ENCODE data around the gene RGL3.
"Not testable (repeated sequence)": the region's sequence is repeated elsewhere in the genome, so short reads cannot be mapped to it uniquely, and the experiment has no call there.

RGL3 gene

DNA sequence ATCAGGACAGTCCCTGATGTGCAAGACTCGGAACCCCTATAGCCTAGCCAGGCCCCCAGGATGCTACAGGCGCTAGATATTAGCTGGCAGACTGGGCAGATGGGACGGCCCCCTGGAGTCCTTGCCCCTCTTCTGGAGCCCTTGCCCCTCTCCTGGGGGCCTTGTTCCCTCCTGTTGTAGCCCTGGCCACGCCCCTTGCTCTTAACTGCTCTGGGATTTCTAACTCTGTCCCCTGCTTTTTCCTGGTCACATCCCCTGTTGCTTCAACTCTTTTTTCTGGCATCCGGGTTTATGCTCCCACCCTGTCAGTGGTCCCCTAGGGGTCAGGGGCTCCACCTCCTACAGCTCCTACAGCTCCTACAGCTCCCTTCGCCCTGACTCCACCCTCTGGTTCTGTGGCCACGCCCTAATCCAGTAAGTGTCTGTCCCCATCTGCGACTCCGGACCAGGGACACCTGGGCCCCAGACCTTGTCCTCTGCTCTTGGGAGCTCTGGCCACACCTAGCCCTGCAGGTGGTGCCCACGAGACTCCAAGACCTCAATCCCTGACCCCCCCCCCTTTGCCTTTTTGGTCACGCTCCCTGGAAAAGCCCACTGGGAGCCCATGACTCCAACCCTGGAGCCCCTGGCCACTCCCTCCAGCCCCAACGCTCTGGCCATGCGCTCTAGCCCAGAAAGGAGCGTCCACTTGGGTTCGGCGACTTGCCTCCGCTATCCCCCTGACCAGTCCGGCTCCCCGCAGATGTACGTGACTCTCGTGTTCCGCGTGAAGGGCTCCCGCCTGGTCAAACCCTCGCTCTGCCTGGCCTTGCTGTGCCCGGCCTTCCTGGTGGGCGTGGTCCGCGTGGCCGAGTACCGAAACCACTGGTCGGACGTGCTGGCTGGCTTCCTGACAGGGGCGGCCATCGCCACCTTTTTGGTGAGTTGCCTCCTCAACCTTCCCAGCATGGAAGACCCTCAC lies 57.1 kb downstream of the RGL3 start:
- DNase-seq (ENCODE audit: low read depth) = no peak

DNA sequence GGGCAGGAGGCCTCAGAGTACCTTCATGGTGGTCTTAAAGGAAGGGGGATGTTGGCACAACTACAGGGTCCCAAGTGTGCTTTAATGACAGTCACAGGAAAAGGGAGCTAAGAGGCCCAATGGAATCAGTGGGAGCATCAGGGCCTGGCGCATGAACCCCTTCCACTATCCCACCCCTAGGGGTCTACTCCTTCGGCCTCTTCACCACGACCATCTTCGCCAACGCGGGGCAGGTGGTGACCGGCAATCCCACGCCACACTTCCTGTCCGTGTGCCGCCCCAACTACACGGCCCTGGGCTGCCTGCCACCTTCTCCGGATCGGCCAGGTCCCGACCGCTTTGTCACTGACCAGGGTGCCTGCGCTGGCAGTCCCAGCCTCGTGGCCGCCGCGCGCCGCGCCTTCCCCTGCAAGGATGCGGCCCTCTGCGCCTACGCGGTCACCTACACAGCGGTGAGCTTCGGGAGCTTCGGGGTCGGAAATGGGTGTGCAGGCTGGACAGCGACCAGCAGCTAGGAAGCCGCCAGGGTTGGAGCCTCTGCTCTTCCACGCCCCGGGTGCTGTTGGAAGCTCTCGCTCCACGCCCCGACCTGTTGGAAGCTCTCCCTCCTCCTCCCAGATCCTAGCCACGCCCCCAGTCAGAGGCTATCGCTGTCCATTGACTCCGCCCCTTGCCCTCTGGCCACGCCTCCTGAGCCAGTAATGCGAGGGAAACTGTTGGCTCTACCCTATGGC lies 57.9 kb downstream of the RGL3 start:
- no peak for DNase-seq (ENCODE audit: low read depth)

DNA sequence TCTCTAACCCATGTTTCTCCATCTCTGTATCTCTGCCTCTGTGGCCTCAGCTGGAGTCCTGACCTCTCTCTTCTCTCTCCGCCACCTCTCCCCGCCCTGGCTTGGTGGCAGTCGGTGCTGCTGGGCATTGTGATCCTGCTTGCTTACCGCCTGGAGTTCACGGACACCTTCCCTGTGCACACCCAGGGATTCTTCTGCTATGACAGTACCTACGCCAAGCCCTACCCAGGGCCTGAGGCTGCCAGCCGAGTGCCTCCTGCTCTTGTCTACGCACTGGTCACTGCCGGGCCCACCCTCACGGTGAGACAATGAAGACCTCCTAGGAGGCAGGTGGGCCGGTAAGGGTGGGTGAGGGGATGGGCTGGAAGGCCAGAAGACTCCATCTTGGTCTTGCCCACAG lies 59.7 kb downstream of the RGL3 start:
- no peak for DNase-seq (ENCODE audit: low read depth)

DNA sequence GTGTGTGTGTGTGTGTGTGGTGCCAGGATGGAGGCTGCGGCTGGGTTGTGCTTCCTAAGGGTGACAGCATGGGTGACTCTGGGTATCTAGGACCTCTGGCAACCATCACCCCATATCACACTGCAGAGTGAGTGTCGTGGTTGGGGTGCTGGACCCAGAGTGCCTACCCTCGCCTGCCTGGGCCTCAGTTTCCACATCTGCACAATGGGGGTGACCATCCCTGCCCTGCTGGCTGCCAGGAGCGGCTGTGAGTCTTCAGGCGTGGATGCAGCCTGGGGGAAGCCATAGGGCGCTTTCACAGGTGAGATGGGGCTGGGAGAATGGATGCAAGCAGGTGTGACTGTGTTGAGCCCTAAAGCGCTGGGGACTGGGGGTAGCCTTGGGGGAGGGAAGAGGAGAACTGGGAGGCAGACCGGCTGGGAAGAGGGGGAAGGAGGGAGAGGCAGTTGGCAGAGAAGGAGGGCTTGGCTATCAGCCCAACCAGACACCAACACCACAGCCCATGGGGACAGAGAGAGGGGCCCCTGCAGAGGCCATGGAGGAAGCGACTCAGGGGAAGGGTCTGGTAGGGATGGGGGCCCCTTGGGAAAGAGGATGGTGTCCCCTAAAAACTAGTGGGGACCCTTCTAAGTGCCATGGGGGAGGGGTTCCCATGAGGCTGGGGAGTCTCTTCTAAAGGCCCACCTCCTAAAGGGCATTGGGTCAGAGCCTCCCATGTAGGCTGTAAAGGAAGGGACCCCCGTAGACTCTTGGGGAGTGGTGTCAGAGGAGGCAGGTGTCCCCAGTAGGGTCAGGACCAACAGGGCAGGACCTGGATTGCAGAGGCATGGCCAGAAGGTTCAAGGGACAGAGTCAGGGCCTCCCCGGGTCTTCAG lies 62.2 kb downstream of the RGL3 start:
- DNase-seq (ENCODE audit: low read depth) = no peak

GRCh38 chr19:11356074-11356397 lies 63.1 kb downstream of the RGL3 start:
- no peak for DNase-seq (ENCODE audit: low read depth)

DNA sequence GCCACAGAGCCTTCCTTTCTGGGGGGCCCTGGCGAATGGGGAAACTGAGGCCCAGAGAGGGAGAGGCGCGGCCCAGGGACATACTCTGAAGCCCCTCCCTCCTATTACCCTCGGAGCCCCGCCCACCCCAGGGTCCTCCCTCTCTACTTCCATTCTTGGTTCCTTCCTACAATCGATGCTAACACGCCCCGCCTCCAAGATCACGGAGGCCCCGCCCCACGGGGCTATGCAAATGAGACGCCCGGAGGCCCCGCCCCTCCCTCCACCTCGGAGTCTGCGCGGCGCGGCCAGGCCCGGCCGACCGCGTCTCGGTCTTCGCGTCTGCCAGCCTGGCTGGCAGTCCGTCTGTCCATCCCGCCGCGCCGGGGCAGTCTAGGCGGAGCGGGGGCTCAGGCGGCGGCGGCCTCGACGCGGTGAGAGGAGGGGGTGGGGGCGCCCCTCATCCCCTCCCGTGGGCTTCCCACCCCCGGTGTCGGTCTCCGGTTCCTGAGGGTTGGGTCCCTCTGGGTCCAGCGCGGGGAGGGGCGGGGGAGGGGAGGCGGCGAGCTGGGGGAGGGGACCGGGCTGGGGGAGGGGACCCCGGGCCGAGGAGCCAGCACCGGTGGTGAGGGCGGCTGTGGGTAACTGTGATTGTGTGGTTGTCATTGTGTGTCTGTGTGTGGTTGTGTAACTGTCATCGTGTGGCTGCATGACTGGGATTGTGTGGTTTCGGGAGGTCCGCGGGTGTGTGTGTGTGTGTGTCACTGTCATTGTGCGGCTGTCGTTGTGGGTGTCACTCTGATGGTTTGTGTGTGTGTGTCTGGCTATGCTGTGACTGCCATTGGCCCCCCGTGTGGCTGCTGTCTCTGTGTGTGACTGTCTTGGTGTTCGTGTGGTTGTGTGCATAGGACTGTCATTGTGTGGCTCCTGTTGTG lies 63.7 kb downstream of the RGL3 start, which contains the start of gene PLPPR2:
Gene PLPPR2, plus strand, starts transcription at position 273 of the 914 bp plus-strand sequence. CDS start 2,242 bp downstream, outside the sequence.
- peak; percentile 72 for DNase-seq (ENCODE audit: low read depth)

- DNase-seq (ENCODE audit: low read depth) = not testable (repeated sequence)
Measured at GRCh38 chr19:11354102-11354501, 65.0 kb downstream of the RGL3 start.

DNA sequence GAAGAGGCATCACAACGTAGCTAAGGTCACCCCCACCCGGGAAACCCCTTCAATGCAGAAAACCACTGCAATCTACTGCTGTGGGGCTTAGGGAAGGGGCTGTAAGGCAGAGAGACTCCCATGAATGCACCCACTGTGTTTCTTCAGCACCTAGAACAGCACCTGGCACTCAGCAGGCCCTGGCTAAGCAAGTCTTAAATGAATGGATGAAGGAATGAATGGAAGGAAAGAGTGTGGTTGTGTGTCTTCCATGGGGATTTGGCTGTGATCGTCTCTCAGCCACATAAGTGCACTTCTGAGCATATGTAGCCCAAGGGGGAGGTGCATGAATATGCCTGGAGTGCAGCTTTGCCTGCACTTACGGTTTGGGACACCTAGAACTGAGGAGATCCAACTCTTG lies 69.9 kb downstream of the RGL3 start:
- DNase-seq (ENCODE audit: low read depth) = no peak

- no peak for DNase-seq (ENCODE audit: low read depth)
Measured at GRCh38 chr19:11347546-11348039, 71.5 kb downstream of the RGL3 start.

DNA sequence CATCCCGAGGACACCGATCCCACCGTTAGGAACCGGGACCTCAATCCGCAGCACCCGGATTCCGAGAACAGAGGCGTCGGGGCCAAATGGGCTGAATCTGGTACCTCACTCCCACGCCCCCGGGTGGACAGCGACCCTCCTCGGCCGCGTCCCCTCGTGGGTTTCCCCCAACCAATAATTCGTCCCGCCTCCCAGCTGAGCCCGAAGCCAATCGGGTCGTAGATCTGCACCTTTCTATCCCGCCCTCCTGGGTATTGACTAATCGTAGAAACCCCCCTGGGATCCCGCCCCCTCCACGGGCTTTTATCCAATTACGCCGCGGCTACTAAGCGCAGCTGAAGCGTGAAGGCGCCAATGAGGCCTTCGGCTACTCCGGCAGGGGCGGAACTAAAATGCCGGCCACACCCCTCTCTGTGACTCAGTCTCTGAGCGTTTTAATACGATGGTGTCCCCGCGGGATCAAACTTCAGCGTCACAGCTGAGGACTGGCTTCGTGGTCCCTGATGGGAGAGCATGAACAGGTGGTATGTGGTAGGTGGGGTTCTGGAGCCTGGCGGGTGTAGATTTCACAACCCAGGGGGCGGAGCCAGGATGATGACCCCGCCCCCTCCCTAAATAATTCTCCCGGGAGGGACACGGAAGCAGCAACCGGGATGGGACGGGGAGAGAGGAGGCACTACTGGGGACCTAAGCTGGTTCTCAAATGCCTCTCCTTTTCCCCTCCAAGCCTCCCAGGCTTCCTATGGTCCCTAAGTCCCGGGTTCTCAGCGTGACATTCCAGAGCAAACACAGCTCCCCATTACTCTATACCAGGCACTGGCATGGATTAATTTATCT lies 72.8 kb downstream of the RGL3 start, which contains the start of the genes CCDC159 and TMEM205:
Gene CCDC159, plus strand, starts transcription at position 416 of the 837 bp plus-strand sequence. Its CDS starts 88 bp downstream, at position 504.
Gene TMEM205, minus strand, starts transcription at position 165 of the 837 bp plus-strand sequence. CDS start 649 bp downstream, outside the sequence.
- peak; percentile 97 for DNase-seq (ENCODE audit: low read depth)

DNA sequence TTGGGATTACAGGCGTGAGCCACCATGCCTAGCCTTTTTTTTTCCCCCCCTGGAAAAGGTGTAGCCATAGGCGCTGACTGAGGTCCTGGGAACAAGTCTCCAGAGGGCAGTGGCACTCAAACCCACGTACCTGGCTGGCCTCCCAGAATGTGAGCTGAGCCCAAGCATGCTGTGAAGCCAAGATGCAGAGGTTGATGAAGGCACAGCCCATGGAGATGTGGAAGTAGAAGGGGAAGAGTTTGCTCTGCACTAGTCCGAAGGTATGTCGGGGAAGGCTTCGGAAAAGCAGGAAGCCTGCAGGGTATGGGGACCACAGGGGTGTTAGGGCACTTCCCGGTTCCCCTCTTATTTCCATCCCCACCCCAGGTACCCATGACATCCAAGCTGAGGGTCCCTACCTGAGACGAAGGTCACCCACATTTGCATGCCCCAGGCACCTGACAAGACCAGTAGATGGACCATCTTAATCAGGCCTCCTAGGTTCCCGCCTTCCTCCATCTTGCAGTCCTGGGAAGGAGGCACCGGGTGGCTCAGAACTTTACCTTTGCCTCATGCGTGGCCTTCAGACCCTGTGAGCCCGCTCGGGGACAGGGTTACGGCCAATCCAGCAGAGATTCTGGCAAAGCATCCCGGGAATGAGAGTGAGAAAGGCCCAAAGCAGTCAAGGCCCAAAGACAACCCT lies 73.9 kb downstream of the RGL3 start:
- no peak for DNase-seq (ENCODE audit: low read depth)
